ENCODE measurements around the gene DUSP22.

DNA sequence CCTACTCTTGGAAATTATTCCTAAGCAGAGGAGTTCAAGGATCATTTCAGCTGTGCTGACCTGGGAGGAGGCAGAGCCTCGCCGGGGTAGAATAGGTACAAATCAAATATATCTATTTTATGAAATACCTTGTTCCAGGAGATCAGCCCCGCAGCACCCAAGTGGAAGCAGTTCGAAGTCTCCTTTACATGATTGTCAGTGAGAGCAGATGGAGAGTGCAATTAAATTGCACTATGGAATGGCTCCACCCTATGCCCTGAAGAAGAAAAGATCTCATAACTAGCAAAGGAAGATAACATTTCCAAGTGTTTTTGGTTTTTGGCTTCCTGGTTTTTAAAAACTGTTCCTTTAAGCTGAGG, 31.4 kb downstream of the DUSP22 start:
- TF ChIP-seq, protein P1, sequence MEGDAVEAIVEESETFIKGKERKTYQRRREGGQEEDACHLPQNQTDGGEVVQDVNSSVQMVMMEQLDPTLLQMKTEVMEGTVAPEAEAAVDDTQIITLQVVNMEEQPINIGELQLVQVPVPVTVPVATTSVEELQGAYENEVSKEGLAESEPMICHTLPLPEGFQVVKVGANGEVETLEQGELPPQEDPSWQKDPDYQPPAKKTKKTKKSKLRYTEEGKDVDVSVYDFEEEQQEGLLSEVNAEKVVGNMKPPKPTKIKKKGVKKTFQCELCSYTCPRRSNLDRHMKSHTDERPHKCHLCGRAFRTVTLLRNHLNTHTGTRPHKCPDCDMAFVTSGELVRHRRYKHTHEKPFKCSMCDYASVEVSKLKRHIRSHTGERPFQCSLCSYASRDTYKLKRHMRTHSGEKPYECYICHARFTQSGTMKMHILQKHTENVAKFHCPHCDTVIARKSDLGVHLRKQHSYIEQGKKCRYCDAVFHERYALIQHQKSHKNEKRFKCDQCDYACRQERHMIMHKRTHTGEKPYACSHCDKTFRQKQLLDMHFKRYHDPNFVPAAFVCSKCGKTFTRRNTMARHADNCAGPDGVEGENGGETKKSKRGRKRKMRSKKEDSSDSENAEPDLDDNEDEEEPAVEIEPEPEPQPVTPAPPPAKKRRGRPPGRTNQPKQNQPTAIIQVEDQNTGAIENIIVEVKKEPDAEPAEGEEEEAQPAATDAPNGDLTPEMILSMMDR (IDR thresholded peaks at IDR 0.05; ENCODE audit: low read depth, low read length) = no peak
- TF ChIP-seq EZH2phosphoT487 (IDR thresholded peaks at IDR 0.05; ENCODE audit: low read depth) = no peak
